Gastroesophageal sphincter (tissue), 3 donors: ENCODE measurements around the gene GBX1.

Experiments
- CTCF ChIP-seq, 4 experiments: fragments of 200-600 bp in 2 of 4; fragments of 450-650 bp in 2 of 4; sonication (generic) in 1 of 4; IDR thresholded peaks; one replicate each; pipeline ENCODE4 v1.5.1; 2017 to 2019; ENCODE audit warnings: antibody characterized with exemption in 4 of 4, mild to moderate bottlenecking in 2 of 4, moderate library complexity in 2 of 4
- EP300 ChIP-seq: sonication (generic); formaldehyde crosslinking; IDR thresholded peaks from one replicate; pipeline ENCODE4 v1.6.1; 2017; ENCODE audit warnings: antibody characterized with exemption, mild to moderate bottlenecking

GRCh38 chr7:151128716-151129115, 38.8 kb downstream of the GBX1 start:
- TF ChIP-seq CTCF (IDR thresholded peaks at IDR 0.05) (no peak), EP300 (no peak)
